Keratinocyte (primary cell): ENCODE results near the gene HNRNPDL. TPM values are rescaled to one million over a fixed set of nuclear protein-coding genes. Genes with fewer than 3 reads are reported as not detected.

Experiments
- DNase-seq: peaks from one replicate; pipeline ENCODE4 v3.0.0-alpha.2; 2011; ENCODE audit warnings: low read depth, missing footprints, low spot score
- FAIRE-seq: peaks from 2 replicates; lab custom pipeline; 2011; peaks lifted over from hg19 to GRCh38; lab: Jason Lieb, UNC
- H2AFZ ChIP-seq: 2 replicates; pipeline ENCODE4 v1.6.0; 2012; ENCODE audit warnings: low read length, control low read depth, inconsistent platforms; ENCODE audit not compliant: control insufficient read depth
- H3K27ac ChIP-seq: 2 replicates; pipeline ENCODE4 v1.5.1; 2011; ENCODE audit warnings: low read length; ENCODE audit not compliant: control insufficient read depth, insufficient read depth
- H3K27me3 ChIP-seq: 3 replicates; pipeline ENCODE4 v1.6.0; 2011; ENCODE audit warnings: low read length; ENCODE audit not compliant: control insufficient read depth, insufficient read depth; ENCODE audit errors: extremely low read depth
- H3K36me3 ChIP-seq, 2 experiments: 2 replicates in 1 of 2; 3 replicates in 1 of 2; pipeline ENCODE4 v1.5.1; 2011; ENCODE audit warnings: low read length in 2 of 2, mild to moderate bottlenecking in 1 of 2; ENCODE audit not compliant: control insufficient read depth in 2 of 2, insufficient read depth in 2 of 2; ENCODE audit errors: extremely low read depth in 1 of 2
- H3K4me1 ChIP-seq: 3 replicates; pipeline ENCODE4 v1.5.1; 2011; ENCODE audit warnings: low read length; ENCODE audit not compliant: control insufficient read depth, insufficient read depth; ENCODE audit errors: extremely low read depth
- H3K4me2 ChIP-seq: 3 replicates; pipeline ENCODE4 v1.6.0; 2011; ENCODE audit warnings: low read depth, low read length; ENCODE audit not compliant: control insufficient read depth, insufficient read depth; ENCODE audit errors: extremely low read depth
- H3K4me3 ChIP-seq, 3 experiments: fragments of 200-600 bp in 1 of 3; sonication (generic) in 1 of 3; 2 replicates in 2 of 3; 3 replicates in 1 of 3; pipeline ENCODE4 v1.5.1; 2011 to 2016; ENCODE audit warnings: low read length in 3 of 3, mild to moderate bottlenecking in 3 of 3, control low read depth in 2 of 3, inconsistent platforms in 1 of 3, low read depth in 1 of 3, mixed read lengths in 1 of 3, mixed run types in 1 of 3, moderate library complexity in 1 of 3; ENCODE audit not compliant: control insufficient read depth in 2 of 3, insufficient read depth in 2 of 3; ENCODE audit errors: extremely low read depth in 1 of 3
- H3K79me2 ChIP-seq: 2 replicates; pipeline ENCODE4 v1.6.0; 2012; ENCODE audit warnings: low read length; ENCODE audit not compliant: control insufficient read depth, insufficient read depth
- H3K9ac ChIP-seq: 3 replicates; pipeline ENCODE4 v1.6.0; 2011; ENCODE audit warnings: low read length; ENCODE audit not compliant: control insufficient read depth, insufficient read depth; ENCODE audit errors: extremely low read depth
- H3K9me1 ChIP-seq: 3 replicates; pipeline ENCODE4 v1.6.0; 2011; ENCODE audit warnings: low read length; ENCODE audit not compliant: control insufficient read depth, insufficient read depth; ENCODE audit errors: extremely low read depth
- H3K9me3 ChIP-seq: 2 replicates; pipeline ENCODE4 v1.5.1; 2012; ENCODE audit warnings: low read depth, low read length; ENCODE audit not compliant: control insufficient read depth
- H4K20me1 ChIP-seq: 3 replicates; pipeline ENCODE4 v1.6.0; 2011; ENCODE audit warnings: low read length; ENCODE audit not compliant: control insufficient read depth, insufficient read depth; ENCODE audit errors: extremely low read depth
- EZH2 ChIP-seq: IDR thresholded peaks from one replicate; pipeline ENCODE4 v1.6.1; 2012; ENCODE audit warnings: inconsistent platforms, mild to moderate bottlenecking, low read length, moderate library complexity
- dilution Hi-C: fragments of 300-500 bp; cut with MboI; formaldehyde crosslinking; loops from one replicate; pipeline ENCODE4 v1.7.0; 2020; ENCODE audit warnings: low sequenced_read_pairs; ENCODE audit not compliant: extremely low pct_ligation_motif_present
- polyA plus RNA-seq, 5 experiments: library from polyadenylated mRNA; depleted of rRNA in 3 of 5; stranded (reverse) in 3 of 5; stranded (forward) in 1 of 5; unstranded in 1 of 5; fragments of >200 nt; gene quantifications; 1 replicate in 1 of 5; 2 replicates in 3 of 5; 3 replicates in 1 of 5; pipeline versions ENCODE4 v1.2.1 to v1.2.3, GENCODE V29; 2011 to 2012; ENCODE audit warnings: missing spikeins in 2 of 5, low read depth in 1 of 5, low replicate concordance in 1 of 5
- TF ChIP-seq, protein P1 (sequence below), 3 experiments: IDR thresholded peaks in 1 of 3; conservative IDR thresholded peaks in 1 of 3; optimal IDR thresholded peaks in 1 of 3; 2 replicates in 2 of 3; 3 replicates in 1 of 3; pipeline versions ENCODE3 to v1.5.1; 2011; ENCODE audit warnings: low read length in 3 of 3, mild to moderate bottlenecking in 3 of 3, moderate library complexity in 2 of 3, control low read depth in 1 of 3, inconsistent platforms in 1 of 3; ENCODE audit not compliant: insufficient read depth in 2 of 3; ENCODE audit errors: extremely low read depth in 1 of 3

The HNRNPDL gene
- polyA plus RNA-seq, 1 donor (not counting 4 experiments of a cell fraction or from before 2014, with no cell fraction given) = 292 TPM

- Histone ChIP-seq H3K4me2 (no peak overlapping the region), H3K27me3 (no peaks in the 10 kb centered on the region), H4K20me1 (peaks cover 40% of the 10 kb centered on the region), H3K4me3 (no peak overlapping the region), H2AFZ (no peak overlapping the region), H3K79me2 (peaks cover 42% of the 10 kb centered on the region), H3K36me3 (peaks cover 20 to 37% of the 10 kb centered on the region in 2 experiments), H3K4me1 (peaks cover 24% of the 10 kb centered on the region), H3K27ac (no peak overlapping the region), H3K9me1 (no peaks in the 10 kb centered on the region), H3K9ac (no peak overlapping the region), H3K9me3 (no peaks in the 10 kb centered on the region)
- DNase-seq (no peak), FAIRE-seq (no peak)
- no peak for TF ChIP-seq EZH2
- TF ChIP-seq, protein P1, sequence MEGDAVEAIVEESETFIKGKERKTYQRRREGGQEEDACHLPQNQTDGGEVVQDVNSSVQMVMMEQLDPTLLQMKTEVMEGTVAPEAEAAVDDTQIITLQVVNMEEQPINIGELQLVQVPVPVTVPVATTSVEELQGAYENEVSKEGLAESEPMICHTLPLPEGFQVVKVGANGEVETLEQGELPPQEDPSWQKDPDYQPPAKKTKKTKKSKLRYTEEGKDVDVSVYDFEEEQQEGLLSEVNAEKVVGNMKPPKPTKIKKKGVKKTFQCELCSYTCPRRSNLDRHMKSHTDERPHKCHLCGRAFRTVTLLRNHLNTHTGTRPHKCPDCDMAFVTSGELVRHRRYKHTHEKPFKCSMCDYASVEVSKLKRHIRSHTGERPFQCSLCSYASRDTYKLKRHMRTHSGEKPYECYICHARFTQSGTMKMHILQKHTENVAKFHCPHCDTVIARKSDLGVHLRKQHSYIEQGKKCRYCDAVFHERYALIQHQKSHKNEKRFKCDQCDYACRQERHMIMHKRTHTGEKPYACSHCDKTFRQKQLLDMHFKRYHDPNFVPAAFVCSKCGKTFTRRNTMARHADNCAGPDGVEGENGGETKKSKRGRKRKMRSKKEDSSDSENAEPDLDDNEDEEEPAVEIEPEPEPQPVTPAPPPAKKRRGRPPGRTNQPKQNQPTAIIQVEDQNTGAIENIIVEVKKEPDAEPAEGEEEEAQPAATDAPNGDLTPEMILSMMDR (optimal IDR thresholded peaks at IDR 0.05 in 1 of 3, IDR thresholded peaks at IDR 0.05 in 1 of 3, conservative IDR thresholded peaks at IDR 0.05 in 1 of 3; ENCODE audit: extremely low read depth in 1 of 3, insufficient read depth in 2 of 3, low read length in 3 of 3) = no peak
- dilution Hi-C loops = no loop called here
Measured at GRCh38 chr4:82425478-82425877, 4.8 kb downstream of the HNRNPDL start.

GRCh38 chr4:82423245-82424054 lies 6.8 kb downstream of the HNRNPDL start:
- Histone ChIP-seq H3K4me2 (no peak overlapping the region), H4K20me1 (peaks cover 38% of the 10 kb centered on the region), H3K9me3 (no peaks in the 10 kb centered on the region), H3K27me3 (no peaks in the 10 kb centered on the region), H3K9ac (no peak overlapping the region), H3K27ac (peak overlapping the region; percentile 17), H3K79me2 (peaks cover 31% of the 10 kb centered on the region), H2AFZ (no peak overlapping the region), H3K9me1 (no peaks in the 10 kb centered on the region), H3K4me3 (no peak overlapping the region), H3K36me3 (peaks cover 20 to 34% of the 10 kb centered on the region in 2 experiments), H3K4me1 (peaks cover 24% of the 10 kb centered on the region)
- DNase-seq (no peak), FAIRE-seq (peak; percentile 56)
- TF ChIP-seq, protein P1 (optimal IDR thresholded peaks at IDR 0.05 in 1 of 3, IDR thresholded peaks at IDR 0.05 in 1 of 3, conservative IDR thresholded peaks at IDR 0.05 in 1 of 3; ENCODE audit: extremely low read depth in 1 of 3, insufficient read depth in 2 of 3, low read length in 3 of 3) = no peak
- TF ChIP-seq EZH2 = no peak
- dilution Hi-C loops = no loop called here
